CD4-positive, alpha-beta T cell treated with Interleukin-4 for 1 hour (primary cell): ENCODE data around the gene CDKN2AIP.
A peak's percentile ranks its signal among the peaks of the same experiment; 100 is the strongest.
"Not testable (repeated sequence)": the region's sequence is repeated elsewhere in the genome, so short reads cannot be mapped to it uniquely, and the experiment has no call there.

Source experiments
- DNase-seq, 2 donors: peaks; one replicate each; pipeline ENCODE4 v3.0.0-alpha.2; 2020 to 2022

CDKN2AIP gene

GRCh38 chr4:183413234-183414200 lies 30.9 kb upstream of the CDKN2AIP start:
- DNase-seq, result no peak

GRCh38 chr4:183416879-183417755 lies 27.3 kb upstream of the CDKN2AIP start:
- no peak for DNase-seq

DNA sequence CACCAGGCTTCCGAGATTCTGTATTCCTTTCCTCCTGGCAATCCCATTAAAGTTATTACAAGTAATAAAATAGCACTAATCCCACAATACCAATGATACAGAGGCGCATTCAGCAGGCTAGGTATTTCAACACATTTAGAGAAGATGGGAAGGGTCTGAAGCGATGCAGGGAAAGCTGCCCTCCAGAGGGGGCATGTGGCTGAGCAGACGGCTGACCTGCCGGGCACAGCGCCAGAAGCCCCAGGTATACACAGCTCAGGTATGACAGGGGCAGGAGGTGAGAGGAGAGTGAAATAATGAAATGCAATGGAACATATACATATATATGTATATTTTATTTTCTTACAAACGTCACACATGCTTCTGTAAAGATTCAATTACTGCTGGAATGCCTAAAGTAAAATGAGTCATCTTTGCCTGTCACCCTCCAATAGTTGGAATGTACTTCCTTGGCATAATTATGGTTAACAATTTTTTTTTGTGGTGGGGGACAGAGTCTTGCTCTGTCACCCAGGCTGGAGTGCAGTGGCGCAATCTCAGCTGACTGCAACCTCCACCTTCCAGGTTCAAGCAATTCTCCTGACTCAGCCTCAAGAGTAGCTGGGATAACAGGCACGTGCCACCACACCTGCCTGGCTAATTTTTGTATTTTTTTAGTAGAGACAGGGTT lies 21.3 kb upstream of the CDKN2AIP start:
- no peak for DNase-seq

GRCh38 chr4:183424109-183424744 lies 20.2 kb upstream of the CDKN2AIP start:
- no peak for DNase-seq

- no peak for DNase-seq
Measured at GRCh38 chr4:183426507-183426906, 17.9 kb upstream of the CDKN2AIP start.

DNA sequence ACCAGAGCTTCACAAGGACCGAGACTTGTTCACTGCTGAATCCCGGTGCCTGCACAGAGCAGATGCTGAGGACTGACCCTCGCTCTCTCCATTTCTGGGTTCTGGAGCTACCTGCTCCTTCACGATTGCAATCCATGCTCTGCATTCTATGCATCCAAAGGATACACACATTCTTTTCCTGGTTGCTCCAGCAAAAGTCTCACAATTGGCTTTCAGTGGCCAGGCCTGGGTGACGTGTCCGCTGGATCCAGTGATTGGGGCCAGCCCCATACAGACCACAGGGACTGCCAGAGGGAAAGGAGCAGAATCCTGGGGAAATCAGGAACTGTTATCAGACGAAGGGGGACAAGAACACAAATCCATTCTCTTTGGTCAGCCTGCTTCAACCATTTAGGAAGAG lies 14.9 kb upstream of the CDKN2AIP start:
- DNase-seq, result no peak

- DNase-seq, result peak; percentile 22 to 40
Measured at GRCh38 chr4:183430317-183430993, 14.0 kb upstream of the CDKN2AIP start.

GRCh38 chr4:183430994-183431347 lies 13.5 kb upstream of the CDKN2AIP start:
- DNase-seq, result no peak

DNA sequence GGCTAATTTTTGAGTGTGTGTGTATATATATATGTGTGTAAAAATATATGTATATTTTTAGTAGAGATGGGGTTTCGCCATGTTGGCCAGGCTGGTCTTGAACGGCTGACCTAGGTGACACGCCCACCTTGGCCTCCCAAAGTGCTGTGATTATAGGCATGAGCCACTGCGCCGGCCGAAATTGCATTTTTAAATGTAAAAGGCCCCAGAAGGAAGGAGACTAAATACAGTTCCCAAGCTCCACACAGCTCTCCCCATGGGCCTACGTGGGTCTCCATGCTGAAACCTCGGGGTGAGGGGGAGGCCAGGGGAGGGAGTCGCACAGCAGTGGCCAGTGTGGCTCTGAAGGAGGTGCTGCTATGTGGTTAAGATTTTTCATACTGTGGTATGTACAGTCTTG lies 12.8 kb upstream of the CDKN2AIP start:
- no peak for DNase-seq

DNA sequence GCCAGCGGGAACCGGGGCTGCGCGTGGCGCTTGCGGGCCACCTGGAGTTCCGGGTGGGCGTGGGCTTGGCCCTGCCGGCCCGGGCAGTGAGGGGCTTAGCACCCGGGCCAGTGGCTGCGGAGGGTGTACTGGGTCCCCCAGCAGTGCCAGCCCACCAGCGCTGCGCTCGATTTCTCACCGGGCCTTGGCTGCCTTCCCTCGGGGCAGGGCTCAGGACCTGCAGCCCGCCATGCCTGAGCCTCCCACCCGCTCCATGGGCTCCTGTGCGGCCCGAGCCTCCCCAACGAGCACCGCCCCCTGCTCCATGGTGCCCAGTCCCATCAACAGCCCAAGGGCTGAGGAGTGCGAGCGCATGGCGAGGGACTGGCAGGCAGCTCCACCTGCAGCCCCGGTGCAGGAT lies 11.3 kb upstream of the CDKN2AIP start:
- not testable (repeated sequence) for DNase-seq

- no peak for DNase-seq
Measured at GRCh38 chr4:183434264-183434663, 10.2 kb upstream of the CDKN2AIP start.

DNA sequence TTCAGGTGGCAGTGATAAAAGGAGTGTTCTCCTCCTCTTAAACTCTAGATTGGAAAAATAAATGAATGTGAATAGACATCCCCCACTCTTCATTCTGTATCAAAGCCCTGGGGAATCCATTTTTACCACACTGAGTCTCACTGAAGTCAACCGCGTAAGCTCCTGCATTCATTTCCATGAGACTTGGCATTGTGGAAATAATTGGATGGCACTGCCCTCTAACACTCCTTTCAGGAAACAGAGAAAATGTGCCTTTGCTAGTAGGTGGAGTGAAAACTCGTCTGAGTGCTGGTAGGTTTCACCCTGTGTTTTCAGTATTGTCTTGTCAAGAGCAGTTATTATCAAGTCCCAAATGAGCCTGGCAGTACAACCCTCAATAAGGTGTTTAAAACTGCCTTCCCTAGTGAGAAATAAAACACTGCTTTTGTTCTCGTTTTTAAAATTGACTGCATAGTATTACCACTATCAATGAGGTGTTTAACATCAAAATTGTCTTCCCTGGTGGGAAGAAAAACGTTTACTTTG lies 9.7 kb upstream of the CDKN2AIP start:
- no peak for DNase-seq

GRCh38 chr4:183435803-183436202 lies 8.6 kb upstream of the CDKN2AIP start:
- DNase-seq, result no peak

- DNase-seq, result no peak
Measured at GRCh38 chr4:183436417-183436816, 8.0 kb upstream of the CDKN2AIP start.

DNA sequence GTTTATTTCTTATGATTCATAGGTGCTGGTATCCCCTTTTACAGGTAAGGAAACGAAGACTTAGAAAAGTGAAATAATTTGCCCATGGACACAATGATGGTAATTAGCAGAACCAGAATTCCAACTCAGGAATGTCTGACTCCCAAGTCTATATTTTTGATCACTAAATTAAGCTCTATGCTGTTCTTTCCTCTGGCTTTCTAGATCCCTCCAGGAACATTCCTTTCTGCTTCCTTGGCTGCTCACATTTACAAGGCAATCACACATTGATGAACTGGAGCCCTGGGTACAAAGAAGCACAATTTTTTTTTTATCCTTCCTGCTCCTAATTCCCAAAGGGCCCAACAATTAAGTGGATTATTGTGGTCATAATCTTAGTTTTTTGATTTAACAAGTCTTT lies 7.0 kb upstream of the CDKN2AIP start:
- no peak for DNase-seq

DNA sequence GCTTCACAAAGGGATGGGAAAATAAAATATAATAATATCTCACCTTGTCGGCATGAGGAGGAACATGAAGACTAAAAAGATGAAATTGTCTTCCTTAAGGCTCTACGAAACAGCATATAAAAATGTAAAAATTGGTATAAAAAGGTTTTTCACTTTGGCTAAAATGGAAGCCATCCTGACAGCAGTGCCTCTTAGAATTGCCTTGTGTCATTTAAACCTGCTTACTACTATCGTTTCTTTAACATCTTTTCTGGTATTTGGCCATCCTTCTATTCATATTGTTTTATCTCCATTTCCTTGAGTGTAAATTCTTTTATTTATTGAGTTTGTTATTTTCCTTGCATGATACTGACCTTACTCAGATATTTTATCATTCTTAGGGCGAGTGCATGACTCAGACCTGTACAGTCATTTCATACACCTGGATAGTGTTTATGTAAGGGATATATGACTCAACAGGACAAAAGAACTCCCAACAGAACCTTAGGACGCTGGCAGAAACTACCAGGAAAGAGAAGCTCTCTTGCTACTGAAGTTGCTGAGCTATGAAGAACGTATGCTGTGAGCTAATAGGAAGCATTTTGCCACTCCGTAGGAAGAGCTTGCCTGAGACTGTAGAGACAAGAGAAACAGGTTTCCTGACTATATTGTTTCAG lies 5.8 kb upstream of the CDKN2AIP start:
- DNase-seq, result no peak

- DNase-seq, result no peak
Measured at GRCh38 chr4:183441276-183441675, 3.2 kb upstream of the CDKN2AIP start.

DNA sequence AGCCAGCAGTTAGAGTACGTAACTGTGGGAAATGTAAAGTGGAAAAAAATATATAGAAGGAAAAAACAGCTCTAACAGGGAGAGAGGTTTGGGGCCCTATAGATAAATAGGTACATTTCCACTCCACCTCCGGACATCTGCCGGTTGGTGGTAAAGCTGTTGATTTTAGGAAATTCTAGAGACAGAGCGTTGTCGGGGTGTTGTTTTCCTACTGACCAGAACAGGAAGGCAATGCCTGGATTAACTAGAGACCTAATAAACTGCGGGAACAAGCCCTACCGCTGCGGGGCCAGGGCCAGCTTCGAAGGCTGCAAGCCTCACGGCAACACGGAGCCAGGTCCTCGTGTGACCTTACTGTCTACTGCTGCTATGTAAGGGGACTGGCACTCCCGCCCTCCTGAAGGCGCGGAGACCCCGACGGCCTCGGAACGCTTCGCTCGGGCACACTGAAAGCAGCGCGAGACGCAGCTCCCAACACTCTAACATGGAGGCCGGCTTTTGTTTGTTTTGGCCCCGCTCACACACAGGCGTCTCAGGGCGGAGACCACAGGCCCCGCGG lies 702 bp upstream of the CDKN2AIP start:
- DNase-seq, result peak in 1 of 2 donors; percentile 48

GRCh38 chr4:183445097-183445428 lies 627 bp downstream of the CDKN2AIP start:
- DNase-seq, result no peak

DNA sequence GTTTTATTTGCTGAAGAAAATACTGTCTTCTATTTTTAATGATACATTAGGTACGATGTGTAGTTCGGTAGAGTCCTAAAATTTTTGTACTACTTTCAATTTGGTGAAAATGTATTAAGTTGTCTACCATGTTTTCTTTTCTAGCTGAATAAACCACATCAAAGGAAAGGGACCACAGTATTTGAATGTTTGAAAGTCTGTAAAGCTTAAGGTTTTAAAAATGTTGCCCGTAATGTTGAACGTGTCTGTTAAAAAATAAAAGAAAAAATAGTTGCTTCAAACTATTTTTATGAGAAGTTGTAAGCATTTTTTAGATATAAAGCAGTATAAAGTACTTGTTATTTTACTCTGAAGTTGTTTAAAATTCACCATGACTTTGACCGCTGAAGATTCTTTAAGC lies 3.2 kb downstream of the CDKN2AIP start:
- DNase-seq, result peak in 1 of 2 donors; percentile 40

- DNase-seq, result no peak
Measured at GRCh38 chr4:183448436-183448835, 4.0 kb downstream of the CDKN2AIP start.
